ENCODE measurements around the gene KIAA1328. TPM values are rescaled to one million over a fixed set of nuclear protein-coding genes. Genes with fewer than 3 reads are reported as not detected.
"Not testable (repeated sequence)": the region's sequence is repeated elsewhere in the genome, so short reads cannot be mapped to it uniquely, and the experiment has no call there.

KIAA1328 gene
- total and polyA plus RNA-seq, 2 experiments from 2014 or later, result 3.8 to 11.5 TPM

- no peaks in the 10 kb centered on the region for H3K27me3 ChIP-seq
- peaks cover 1% of the 10 kb centered on the region for H3K4me1 ChIP-seq (ENCODE audit: low read depth)
- no peak overlapping the region for H3K27ac ChIP-seq
- no peak for TF ChIP-seq CTCF (IDR thresholded peaks at IDR 0.05; ENCODE audit: low read depth, low read length)
- DNase-seq (ENCODE audit: low read depth in 1 of 2, low spot score in 1 of 2), result no peak
- no peaks in the 10 kb centered on the region for H3K9me3 ChIP-seq (ENCODE audit: low read depth)
- H3K4me3 ChIP-seq, result no peak overlapping the region
- H3K36me3 ChIP-seq, result no peaks in the 10 kb centered on the region
Measured at GRCh38 chr18:36862182-36862581, 33.3 kb downstream of the KIAA1328 start.

GRCh38 chr18:36867056-36867455, 38.1 kb downstream of the KIAA1328 start:
- Histone ChIP-seq H3K36me3 (no peaks in the 10 kb centered on the region), H3K4me3 (no peak overlapping the region), H3K27me3 (no peaks in the 10 kb centered on the region), H3K27ac (no peak overlapping the region), H3K4me1 (ENCODE audit: low read depth) (no peaks in the 10 kb centered on the region), H3K9me3 (ENCODE audit: low read depth) (no peaks in the 10 kb centered on the region)
- TF ChIP-seq CTCF (IDR thresholded peaks at IDR 0.05; ENCODE audit: low read depth, low read length), result no peak
- no peak for DNase-seq (ENCODE audit: low read depth in 1 of 2, low spot score in 1 of 2)

GRCh38 chr18:36871801-36872200, 42.9 kb downstream of the KIAA1328 start:
- no peaks in the 10 kb centered on the region for H3K36me3 ChIP-seq
- H3K9me3 ChIP-seq (ENCODE audit: low read depth), result no peaks in the 10 kb centered on the region
- H3K27ac ChIP-seq, result no peak overlapping the region
- no peak for TF ChIP-seq CTCF (IDR thresholded peaks at IDR 0.05; ENCODE audit: low read depth, low read length)
- H3K4me3 ChIP-seq, result no peak overlapping the region
- H3K27me3 ChIP-seq, result no peaks in the 10 kb centered on the region
- no peak for DNase-seq (ENCODE audit: low read depth in 1 of 2, low spot score in 1 of 2)
- H3K4me1 ChIP-seq (ENCODE audit: low read depth), result no peaks in the 10 kb centered on the region

GRCh38 chr18:36872329-36872728, 43.4 kb downstream of the KIAA1328 start:
- Histone ChIP-seq H3K4me3 (no peak overlapping the region), H3K27me3 (no peaks in the 10 kb centered on the region), H3K36me3 (no peaks in the 10 kb centered on the region), H3K9me3 (ENCODE audit: low read depth) (no peaks in the 10 kb centered on the region), H3K27ac (no peak overlapping the region), H3K4me1 (ENCODE audit: low read depth) (no peaks in the 10 kb centered on the region)
- no peak for DNase-seq (ENCODE audit: low read depth in 1 of 2, low spot score in 1 of 2)
- no peak for TF ChIP-seq CTCF (IDR thresholded peaks at IDR 0.05; ENCODE audit: low read depth, low read length)

- not testable (repeated sequence) for H3K9me3 ChIP-seq (ENCODE audit: low read depth); H3K36me3 ChIP-seq; H3K4me1 ChIP-seq (ENCODE audit: low read depth); H3K4me3 ChIP-seq; H3K27ac ChIP-seq; DNase-seq (ENCODE audit: low read depth in 1 of 2, low spot score in 1 of 2); H3K27me3 ChIP-seq
Measured at GRCh38 chr18:36873826-36874225, 44.9 kb downstream of the KIAA1328 start.

GRCh38 chr18:36879796-36880195, 50.9 kb downstream of the KIAA1328 start:
- not testable (repeated sequence) for H3K4me3 ChIP-seq; H3K27ac ChIP-seq; DNase-seq (ENCODE audit: low read depth in 1 of 2, low spot score in 1 of 2); H3K36me3 ChIP-seq; H3K4me1 ChIP-seq (ENCODE audit: low read depth); H3K27me3 ChIP-seq; H3K9me3 ChIP-seq (ENCODE audit: low read depth)

- no peak for TF ChIP-seq CTCF (IDR thresholded peaks at IDR 0.05; ENCODE audit: low read depth, low read length)
- no peak for DNase-seq (ENCODE audit: low read depth in 1 of 2, low spot score in 1 of 2)
- H3K27ac ChIP-seq, result no peak overlapping the region
- H3K4me1 ChIP-seq (ENCODE audit: low read depth), result peaks cover 6% of the 10 kb centered on the region
- no peaks in the 10 kb centered on the region for H3K9me3 ChIP-seq (ENCODE audit: low read depth)
- H3K4me3 ChIP-seq, result no peak overlapping the region
- H3K36me3 ChIP-seq, result no peaks in the 10 kb centered on the region
- H3K27me3 ChIP-seq, result no peaks in the 10 kb centered on the region
Measured at GRCh38 chr18:36885981-36886380, 57.1 kb downstream of the KIAA1328 start.
